Peyer's patch (tissue), 4 donors: Measurements from ENCODE around the gene PARD6A.

Experiments
- CTCF ChIP-seq, 6 experiments: fragments of 450-650 bp in 4 of 6; fragments of 200-600 bp in 2 of 6; sonication (generic) in 1 of 6; IDR thresholded peaks; one replicate each; pipeline ENCODE4 v1.5.1; 2017 to 2019; ENCODE audit warnings: antibody characterized with exemption in 6 of 6, mild to moderate bottlenecking in 3 of 6, moderate library complexity in 1 of 6
- POLR2A ChIP-seq, 2 donors: fragments of 450-650 bp; IDR thresholded peaks; one replicate each; pipeline ENCODE4 v1.5.1; 2017; ENCODE audit warnings: antibody characterized with exemption in 2 of 2, mild to moderate bottlenecking in 2 of 2, moderate library complexity in 2 of 2

- no peak for TF ChIP-seq CTCF (IDR thresholded peaks at IDR 0.05)
- no peak for TF ChIP-seq POLR2A (IDR thresholded peaks at IDR 0.05)
These were observed 11.5 kb downstream of the PARD6A start for GRCh38 chr16:67672306-67672705.
